GM12878 (cell line): ENCODE data around the gene MOGAT3. TPM values are rescaled to one million over a fixed set of nuclear protein-coding genes. Genes with fewer than 3 reads are reported as not detected.

Source experiments
- IRF3 ChIP-seq: fragments of 450-650 bp; IDR thresholded peaks from 2 replicates; pipeline ENCODE4 v1.6.1; 2014; ENCODE audit warnings: mild to moderate bottlenecking
- TAF1 ChIP-seq: IDR thresholded peaks from 2 replicates; pipeline ENCODE4 v1.6.1; 2011; ENCODE audit warnings: mild to moderate bottlenecking, low read depth, low read length, borderline replicate concordance
- ZBTB40 ChIP-seq: fragments of 450-650 bp; IDR thresholded peaks from 2 replicates; pipeline ENCODE4 v1.6.1; 2016; ENCODE audit warnings: mild to moderate bottlenecking, moderate library complexity, borderline replicate concordance
- polyA plus RNA-seq, 11 experiments: library from polyadenylated mRNA; depleted of rRNA in 4 of 11; unstranded in 6 of 11; stranded (reverse) in 5 of 11; fragments of >200 nt; fragmentation: Nextera tagmentation in 4 of 11; fragmentation: Illumina TruSeq in 1 of 11; extraction: Ambion mirVana in 4 of 11; extraction: Trizol in 1 of 11; gene quantifications; 1 replicate in 1 of 11; 2 replicates in 10 of 11; pipeline versions ENCODE4 v1.2.1 to v1.2.3, GENCODE V29; 2011 to 2016; ENCODE audit warnings: inconsistent platforms in 2 of 11, missing spikeins in 2 of 11, low read depth in 1 of 11
- total RNA-seq, 4 experiments: library from RNA; depleted of rRNA in 3 of 4; stranded (reverse); fragments of >200 nt in 3 of 4; fragmentation: Illumina TruSeq in 1 of 4; extraction: Trizol in 1 of 4; gene quantifications; 2 replicates each; pipeline versions ENCODE4 v1.2.1 to v1.2.3, GENCODE V29; 2013 to 2021

The MOGAT3 gene
- total and polyA plus RNA-seq, 10 of the 15 experiments (the other 5 are each of a cell fraction or from before 2014, with no cell fraction given) = 0.11 TPM; not detected in 9

GRCh38 chr7:101238226-101239182, 37.7 kb upstream of the MOGAT3 start (continued):
- TF ChIP-seq ZBTB40 (no peak), TAF1 (no peak), IRF3 (no peak)
